Measurements from ENCODE around the gene ROBO2. TPM values are rescaled to one million over a fixed set of nuclear protein-coding genes. Genes with fewer than 3 reads are reported as not detected.

The ROBO2 gene
- total RNA-seq, 1 donor from 2014 or later, result 11.0 TPM

- no peaks in the 10 kb centered on the region for H3K36me3 ChIP-seq
- intact Hi-C loops (cut with DNase I), result no loop called here
- H3K27ac ChIP-seq, result no peak overlapping the region
- H3K9me3 ChIP-seq, result no peaks in the 10 kb centered on the region
- DNase-seq (ENCODE audit: extremely low spot score in 2 of 2), result no peak
- H3K4me1 ChIP-seq, result peaks cover 8% of the 10 kb centered on the region
- TF ChIP-seq POLR2AphosphoS5 (IDR thresholded peaks at IDR 0.05; ENCODE audit: insufficient read depth in 1 of 2, low read depth in 1 of 2) (no peak), POLR2A (IDR thresholded peaks at IDR 0.05) (no peak), CTCF (IDR thresholded peaks at IDR 0.05) (no peak)
- H3K4me3 ChIP-seq, result no peak overlapping the region
- no peaks in the 10 kb centered on the region for H3K27me3 ChIP-seq
Measured at GRCh38 chr3:77079988-77080610, 40.2 kb downstream of the ROBO2 start.

GRCh38 chr3:77081240-77081661 lies 41.4 kb downstream of the ROBO2 start:
- H3K36me3 ChIP-seq, result no peaks in the 10 kb centered on the region
- H3K4me1 ChIP-seq, result peaks cover 8% of the 10 kb centered on the region
- DNase-seq (ENCODE audit: extremely low spot score in 2 of 2), result no peak
- intact Hi-C loops (cut with DNase I), result no loop called here
- no peak overlapping the region for H3K27ac ChIP-seq
- TF ChIP-seq CTCF (IDR thresholded peaks at IDR 0.05) (no peak), POLR2A (IDR thresholded peaks at IDR 0.05) (no peak), POLR2AphosphoS5 (IDR thresholded peaks at IDR 0.05; ENCODE audit: insufficient read depth in 1 of 2, low read depth in 1 of 2) (no peak)
- no peak overlapping the region for H3K4me3 ChIP-seq
- no peaks in the 10 kb centered on the region for H3K27me3 ChIP-seq
- no peaks in the 10 kb centered on the region for H3K9me3 ChIP-seq

GRCh38 chr3:77084511-77084910 lies 44.6 kb downstream of the ROBO2 start:
- TF ChIP-seq POLR2A (IDR thresholded peaks at IDR 0.05) (no peak), CTCF (IDR thresholded peaks at IDR 0.05) (no peak), POLR2AphosphoS5 (IDR thresholded peaks at IDR 0.05; ENCODE audit: insufficient read depth in 1 of 2, low read depth in 1 of 2) (no peak)
- no peaks in the 10 kb centered on the region for H3K9me3 ChIP-seq
- H3K4me3 ChIP-seq, result no peak overlapping the region
- no peaks in the 10 kb centered on the region for H3K27me3 ChIP-seq
- H3K27ac ChIP-seq, result no peak overlapping the region
- no peak for DNase-seq (ENCODE audit: extremely low spot score in 2 of 2)
- intact Hi-C loops (cut with DNase I), result no loop called here
- H3K4me1 ChIP-seq, result peaks cover 8% of the 10 kb centered on the region
- H3K36me3 ChIP-seq, result no peaks in the 10 kb centered on the region

- Histone ChIP-seq H3K9me3 (no peaks in the 10 kb centered on the region), H3K4me3 (no peak overlapping the region), H3K4me1 (peaks cover under 1% of the 10 kb centered on the region), H3K27me3 (no peaks in the 10 kb centered on the region), H3K27ac (no peak overlapping the region), H3K36me3 (no peaks in the 10 kb centered on the region)
- intact Hi-C loops (cut with DNase I), result no loop called here
- TF ChIP-seq POLR2AphosphoS5 (IDR thresholded peaks at IDR 0.05; ENCODE audit: insufficient read depth in 1 of 2, low read depth in 1 of 2) (no peak), CTCF (IDR thresholded peaks at IDR 0.05) (no peak), POLR2A (IDR thresholded peaks at IDR 0.05) (no peak)
- DNase-seq (ENCODE audit: extremely low spot score in 2 of 2), result no peak
Measured at GRCh38 chr3:77086408-77086807, 46.5 kb downstream of the ROBO2 start.

GRCh38 chr3:77091809-77092208 lies 51.9 kb downstream of the ROBO2 start:
- TF ChIP-seq POLR2AphosphoS5 (IDR thresholded peaks at IDR 0.05; ENCODE audit: insufficient read depth in 1 of 2, low read depth in 1 of 2), result no peak
- TF ChIP-seq POLR2A (IDR thresholded peaks at IDR 0.05), result no peak
- TF ChIP-seq CTCF (IDR thresholded peaks at IDR 0.05), result no peak
- Histone ChIP-seq H3K27me3 (no peaks in the 10 kb centered on the region), H3K4me3 (no peak overlapping the region), H3K4me1 (no peaks in the 10 kb centered on the region), H3K9me3 (no peaks in the 10 kb centered on the region), H3K36me3 (no peaks in the 10 kb centered on the region), H3K27ac (no peak overlapping the region)
- no peak for DNase-seq (ENCODE audit: extremely low spot score in 2 of 2)
- intact Hi-C loops (cut with DNase I), result no loop called here

All from vagina (tissue), 2 donors.